Stimulated activated effector memory CD8-positive, alpha-beta T cell treated with anti-CD3 and anti-CD28 coated beads, Interleukin-12 subunit alpha, Interleukin-12 subunit beta, amount 100 ng/mL, for 72 hours (primary cell): ENCODE results near the gene RNF222.
A peak's percentile ranks its signal among the peaks of the same experiment; 100 is the strongest.
"Not testable (repeated sequence)": the region's sequence is repeated elsewhere in the genome, so short reads cannot be mapped to it uniquely, and the experiment has no call there.

Experiments
- ATAC-seq: fragments of 150-1000 bp; cut with Tn5 transposase; 2 replicates; pipeline ENCODE4 v1.10.0; 2021
- DNase-seq, 2 donors: peaks; one replicate each; pipeline ENCODE4 v3.0.0; 2021 to 2022; ENCODE audit warnings: low spot score in 2 of 2
- H3K27ac Mint-ChIP-seq: one replicate; pipeline ENCODE4 v1.8.0; 2022; ENCODE audit warnings: mild to moderate bottlenecking, mixed read lengths
- H3K36me3 Mint-ChIP-seq: one replicate; pipeline ENCODE4 v1.8.0; 2022; ENCODE audit warnings: mild to moderate bottlenecking, mixed read lengths
- H3K4me1 Mint-ChIP-seq: one replicate; pipeline ENCODE4 v1.8.0; 2022; ENCODE audit warnings: mixed read lengths
- H3K4me3 Mint-ChIP-seq: one replicate; pipeline ENCODE4 v1.8.0; 2022; ENCODE audit warnings: mild to moderate bottlenecking, mixed read lengths
- H3K9me3 Mint-ChIP-seq: one replicate; pipeline ENCODE4 v1.8.0; 2022; ENCODE audit warnings: mixed read lengths

Gene RNF222

DNA sequence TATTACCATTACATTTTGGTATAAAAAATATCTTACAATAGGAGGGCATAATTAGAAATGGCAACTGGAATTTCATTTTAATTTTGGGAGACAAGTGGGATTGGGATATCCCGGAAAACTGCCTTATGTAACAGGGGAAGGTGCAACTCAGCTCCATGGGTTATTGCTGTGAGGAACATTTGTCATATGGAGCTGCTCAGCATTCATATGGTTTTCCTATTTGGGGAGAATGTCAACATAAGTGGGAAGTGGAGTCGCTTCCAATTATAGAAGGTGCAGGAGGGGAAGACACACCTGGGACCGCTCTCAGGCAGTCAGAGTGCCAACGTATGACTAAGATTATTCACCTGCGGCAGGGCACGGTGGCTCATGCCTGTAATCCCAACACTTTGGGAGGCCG is 47.3 kb downstream of the RNF222 start:
- DNase-seq (no peak), ATAC-seq (no peak)
- Mint-ChIP-seq H3K9me3 (no peaks in the 10 kb centered on the region), H3K4me1 (no peaks in the 10 kb centered on the region), H3K27ac (no peak overlapping the region), H3K4me3 (no peak overlapping the region), H3K36me3 (no peaks in the 10 kb centered on the region)

DNA sequence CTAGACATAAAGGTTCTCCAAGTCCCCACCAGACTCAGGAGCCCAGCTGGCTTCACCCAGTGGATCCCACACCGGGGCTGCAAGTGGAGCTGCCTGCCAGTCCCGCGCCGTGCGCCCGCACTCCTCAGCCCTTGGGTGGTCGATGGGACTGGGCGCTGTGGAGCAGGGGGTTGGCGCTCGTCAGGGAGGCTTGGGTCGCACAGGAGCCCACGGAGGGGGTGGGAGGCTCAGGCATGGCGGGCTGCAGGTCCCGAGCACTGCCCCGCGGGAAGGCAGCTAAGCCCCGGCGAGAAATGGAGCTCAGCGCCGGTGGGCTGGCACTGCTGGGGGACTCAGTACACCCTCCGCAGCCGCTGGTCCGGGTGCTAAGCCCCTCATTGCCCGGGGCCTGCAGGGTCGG is 50.6 kb downstream of the RNF222 start:
- not testable (repeated sequence) for H3K27ac Mint-ChIP-seq, H3K4me3 Mint-ChIP-seq, H3K36me3 Mint-ChIP-seq, ATAC-seq, DNase-seq, H3K9me3 Mint-ChIP-seq, H3K4me1 Mint-ChIP-seq

DNA sequence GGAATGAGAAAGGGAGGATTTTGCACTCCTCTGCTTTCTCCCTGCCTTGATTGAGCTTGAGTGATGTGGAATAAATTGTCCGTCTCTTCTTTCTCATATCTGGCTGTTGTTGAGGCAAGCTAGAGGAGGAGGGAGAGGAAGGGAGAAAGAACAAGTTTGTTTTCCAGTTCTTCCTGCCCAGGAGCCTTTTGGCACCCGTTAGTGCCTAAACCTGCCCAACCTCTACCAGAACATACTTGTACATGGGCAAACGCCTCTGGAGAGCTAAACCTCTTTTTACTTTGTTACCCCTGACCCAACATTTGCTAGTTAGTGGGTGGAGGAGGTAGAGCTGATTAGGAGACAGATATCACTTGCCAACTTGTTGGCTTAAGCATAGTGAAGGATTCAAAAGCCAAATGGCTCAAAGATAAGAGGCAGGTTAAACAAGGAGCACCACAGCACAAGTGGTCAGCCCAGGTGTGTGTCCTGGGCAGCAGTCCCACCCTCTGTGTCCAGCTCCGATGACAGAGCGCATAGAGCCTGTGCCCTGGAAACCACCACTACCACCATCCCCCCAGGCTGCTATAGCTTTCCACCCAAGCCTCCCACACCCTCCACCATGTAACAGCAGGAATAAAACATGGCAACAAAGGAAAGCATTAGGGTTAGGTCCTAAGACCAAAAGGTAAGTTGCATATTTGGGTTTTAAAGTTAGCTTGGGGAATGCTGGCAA is 51.5 kb downstream of the RNF222 start:
- no peak for ATAC-seq
- H3K27ac Mint-ChIP-seq: no peak overlapping the region

DNA sequence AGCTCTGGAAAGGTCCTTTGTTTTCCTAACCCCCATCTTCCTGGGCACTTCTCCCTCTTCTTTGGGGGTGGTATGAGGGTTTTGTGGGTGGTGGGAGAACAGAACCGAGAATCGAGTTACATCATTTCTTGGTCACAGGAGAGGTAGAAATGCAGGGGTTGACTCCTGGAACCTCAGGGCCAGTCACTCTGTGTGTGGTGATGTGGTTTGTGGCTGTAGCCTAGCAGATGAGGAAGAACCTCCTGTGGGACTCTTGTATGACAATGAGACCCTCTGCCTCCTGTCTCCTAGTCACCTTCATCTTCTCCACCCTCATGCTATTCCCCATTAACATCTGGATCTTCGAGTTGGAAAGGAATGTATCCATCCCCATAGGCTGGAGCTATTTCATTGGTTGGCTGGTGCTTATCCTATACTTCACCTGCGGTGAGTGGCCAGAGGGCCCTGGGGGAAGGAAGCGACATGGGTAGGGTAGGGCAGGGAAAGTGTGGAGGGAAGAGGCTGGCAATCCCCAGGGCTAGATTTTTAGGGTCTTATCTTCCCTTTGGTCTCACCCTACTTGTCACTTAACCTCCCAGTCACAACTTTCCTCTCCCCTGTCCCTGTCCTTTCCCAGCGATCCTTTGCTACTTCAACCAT is 52.5 kb downstream of the RNF222 start:
- DNase-seq: no peak

More for the DNA sequence above, 51.5 kb downstream of the RNF222 start:
- no peak overlapping the region for H3K4me3 Mint-ChIP-seq
- H3K9me3 Mint-ChIP-seq: no peaks in the 10 kb centered on the region
- peaks cover 7% of the 10 kb centered on the region for H3K4me1 Mint-ChIP-seq
- DNase-seq: no peak
- H3K36me3 Mint-ChIP-seq: no peaks in the 10 kb centered on the region

GRCh38 chr17:8341456-8341855 is 56.2 kb downstream of the RNF222 start:
- Mint-ChIP-seq H3K27ac (no peak overlapping the region), H3K4me3 (no peak overlapping the region), H3K9me3 (no peaks in the 10 kb centered on the region), H3K4me1 (peaks cover 22% of the 10 kb centered on the region), H3K36me3 (no peaks in the 10 kb centered on the region)
- no peak for DNase-seq
- ATAC-seq: no peak

More for the DNA sequence above, 52.5 kb downstream of the RNF222 start:
- Mint-ChIP-seq H3K4me3 (no peak overlapping the region), H3K36me3 (no peaks in the 10 kb centered on the region), H3K9me3 (no peaks in the 10 kb centered on the region), H3K27ac (peak overlapping the region; percentile 65), H3K4me1 (peaks cover 7% of the 10 kb centered on the region)
- peak; percentile 90 for ATAC-seq
